D721Med (cell line): Measurements from ENCODE around the gene EGFLAM.

ENCODE experiments used
- DNase-seq: peaks from one replicate; pipeline ENCODE4 v3.0.0; 2011; ENCODE audit warnings: low spot score; ENCODE audit not compliant: insufficient read length
- FAIRE-seq: peaks from 2 replicates; lab custom pipeline; 2011; peaks lifted over from hg19 to GRCh38; lab: Jason Lieb, UNC
- TF ChIP-seq, protein P1 (sequence below): IDR thresholded peaks from 2 replicates; pipeline ENCODE4 v1.5.1; 2012; ENCODE audit warnings: mild to moderate bottlenecking, control low read depth; ENCODE audit not compliant: insufficient read depth; ENCODE audit errors: missing control alignments

EGFLAM gene

DNA sequence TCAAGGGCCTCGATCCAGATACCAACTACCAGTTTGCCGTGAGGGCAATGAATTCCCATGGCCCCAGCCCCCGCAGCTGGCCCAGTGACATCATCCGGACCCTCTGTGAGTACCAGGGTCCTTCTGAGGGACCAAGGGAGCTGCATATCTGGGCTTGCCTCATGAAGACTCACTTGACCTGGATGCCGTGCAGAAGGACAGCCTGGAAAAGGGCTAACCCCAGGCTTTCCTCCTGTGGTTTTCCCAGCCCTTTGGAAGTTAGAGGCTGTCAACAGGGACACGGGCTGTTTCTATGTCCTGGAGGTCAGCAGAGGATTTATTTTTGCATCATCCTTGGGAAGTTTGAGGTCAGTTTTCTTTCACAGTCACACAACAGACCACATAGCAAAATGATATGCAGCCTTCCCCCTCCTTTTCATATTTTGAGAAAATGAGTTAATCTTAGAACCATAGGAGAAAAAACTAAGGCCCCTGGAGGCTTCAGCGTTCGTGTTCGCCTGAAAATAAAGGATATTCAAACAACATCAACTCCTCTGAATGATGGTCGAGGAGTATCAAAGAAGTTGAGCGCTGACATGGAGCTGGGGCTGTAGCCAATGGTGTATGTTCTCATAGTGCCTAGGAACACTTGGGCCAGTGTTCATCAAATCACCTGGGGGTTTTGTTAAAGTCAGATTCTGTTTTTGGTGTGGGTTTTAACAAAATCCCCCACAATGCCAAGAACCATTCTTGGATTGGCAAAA lies 112.2 kb downstream of the EGFLAM start:
- TF ChIP-seq, protein P1, sequence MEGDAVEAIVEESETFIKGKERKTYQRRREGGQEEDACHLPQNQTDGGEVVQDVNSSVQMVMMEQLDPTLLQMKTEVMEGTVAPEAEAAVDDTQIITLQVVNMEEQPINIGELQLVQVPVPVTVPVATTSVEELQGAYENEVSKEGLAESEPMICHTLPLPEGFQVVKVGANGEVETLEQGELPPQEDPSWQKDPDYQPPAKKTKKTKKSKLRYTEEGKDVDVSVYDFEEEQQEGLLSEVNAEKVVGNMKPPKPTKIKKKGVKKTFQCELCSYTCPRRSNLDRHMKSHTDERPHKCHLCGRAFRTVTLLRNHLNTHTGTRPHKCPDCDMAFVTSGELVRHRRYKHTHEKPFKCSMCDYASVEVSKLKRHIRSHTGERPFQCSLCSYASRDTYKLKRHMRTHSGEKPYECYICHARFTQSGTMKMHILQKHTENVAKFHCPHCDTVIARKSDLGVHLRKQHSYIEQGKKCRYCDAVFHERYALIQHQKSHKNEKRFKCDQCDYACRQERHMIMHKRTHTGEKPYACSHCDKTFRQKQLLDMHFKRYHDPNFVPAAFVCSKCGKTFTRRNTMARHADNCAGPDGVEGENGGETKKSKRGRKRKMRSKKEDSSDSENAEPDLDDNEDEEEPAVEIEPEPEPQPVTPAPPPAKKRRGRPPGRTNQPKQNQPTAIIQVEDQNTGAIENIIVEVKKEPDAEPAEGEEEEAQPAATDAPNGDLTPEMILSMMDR = no peak
- DNase-seq (no peak), FAIRE-seq (no peak)

DNA sequence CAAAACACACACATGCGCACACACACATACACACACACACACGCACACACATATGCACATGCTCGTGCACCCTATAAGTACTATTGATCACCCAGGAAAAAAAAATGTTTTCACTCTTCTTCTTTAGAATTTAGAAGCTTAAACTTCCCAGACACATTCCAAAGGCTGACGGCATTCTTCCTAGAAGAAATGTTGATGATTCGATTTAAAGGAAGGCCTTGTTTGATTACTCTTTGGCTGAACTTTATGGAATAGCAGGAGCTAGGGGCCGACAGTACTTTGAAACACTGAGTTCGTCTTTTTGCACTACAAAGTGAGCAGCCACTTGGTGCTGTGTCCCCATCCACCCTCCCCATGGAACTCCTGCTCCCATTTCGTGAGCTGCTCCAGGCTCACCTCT lies 113.2 kb downstream of the EGFLAM start:
- no peak for FAIRE-seq

DNA sequence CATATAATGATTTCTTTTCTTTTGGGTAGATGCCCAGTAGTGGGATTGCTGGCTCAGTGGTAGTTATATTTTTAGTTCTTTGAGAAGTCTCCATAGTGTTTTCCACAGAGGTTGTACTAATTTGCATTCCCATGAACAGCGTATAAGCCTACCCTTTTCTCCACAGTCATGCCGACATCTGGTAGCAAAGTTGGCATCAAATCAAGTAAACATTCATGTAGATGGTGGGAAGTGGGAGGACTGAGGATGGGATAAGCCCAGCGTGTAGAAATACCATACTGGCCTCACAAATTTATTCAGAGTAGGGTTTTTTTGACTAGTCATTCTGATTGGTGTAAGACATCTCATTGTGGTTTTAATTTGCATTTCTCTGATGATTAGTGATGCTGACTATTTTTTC lies 115.4 kb downstream of the EGFLAM start:
- DNase-seq (no peak), FAIRE-seq (no peak)
- TF ChIP-seq, protein P1 = no peak

More for the DNA sequence above, 113.2 kb downstream of the EGFLAM start:
- no peak for DNase-seq
- TF ChIP-seq, protein P1 = no peak

DNA sequence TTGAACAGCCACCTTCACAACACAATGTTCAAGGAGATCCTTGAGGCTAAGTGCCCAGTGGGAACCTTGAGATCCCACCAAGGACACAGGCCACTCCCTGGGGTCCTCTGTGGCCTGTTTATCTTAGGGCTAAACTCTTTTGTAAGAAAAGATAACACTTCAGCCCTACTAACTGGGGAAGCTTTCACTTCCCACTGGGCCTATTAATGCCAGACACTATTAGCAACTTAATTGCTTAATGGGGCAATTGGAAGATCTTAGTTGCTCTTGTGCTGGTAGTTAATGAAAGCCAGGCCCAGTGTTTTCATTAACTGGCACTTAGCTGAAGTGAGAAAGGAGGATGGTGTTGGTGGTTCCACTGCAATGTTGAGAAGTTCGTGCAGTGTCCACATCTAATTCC lies 117.1 kb downstream of the EGFLAM start:
- no peak for DNase-seq
- no peak for FAIRE-seq
- TF ChIP-seq, protein P1 = no peak

DNA sequence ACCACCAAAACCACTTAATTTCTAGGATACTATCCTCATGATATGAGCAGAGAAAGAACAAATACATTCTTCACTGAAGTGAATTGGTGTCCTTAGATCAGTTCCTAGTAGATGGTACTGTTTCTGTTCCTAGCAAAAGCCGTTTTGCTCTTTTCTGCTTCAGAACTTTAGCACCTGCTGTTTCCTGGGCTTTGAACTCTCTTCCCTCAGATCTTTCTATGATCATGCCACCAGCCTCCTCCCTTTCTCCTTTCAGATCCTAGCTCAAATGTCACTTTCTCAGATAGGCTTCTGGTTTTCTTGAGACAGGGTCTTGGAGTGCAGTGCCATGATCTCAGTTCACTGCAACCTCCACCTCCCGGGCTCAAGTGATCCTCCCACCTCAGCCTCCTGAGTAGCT lies 118.0 kb downstream of the EGFLAM start:
- FAIRE-seq (no peak), DNase-seq (no peak)
- TF ChIP-seq, protein P1 = no peak

DNA sequence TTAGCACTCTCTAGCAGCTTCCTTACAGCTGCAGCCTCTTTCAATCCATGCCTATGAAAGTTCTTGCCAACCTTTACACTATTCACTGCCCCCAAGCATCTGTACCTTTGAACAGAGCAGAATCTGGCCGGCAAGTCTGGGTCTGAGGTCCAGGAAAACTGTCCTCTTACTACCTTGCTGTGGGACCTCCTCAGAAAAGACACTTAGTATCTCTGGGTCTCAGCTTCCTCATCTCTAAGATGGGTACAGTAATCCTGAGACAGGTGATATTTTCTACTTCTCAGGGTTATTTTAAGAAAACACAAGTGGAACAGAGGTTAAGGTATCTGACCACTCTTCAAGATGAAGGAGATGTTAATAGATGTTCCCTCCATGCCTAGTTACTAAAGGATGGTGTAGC lies 120.2 kb downstream of the EGFLAM start:
- TF ChIP-seq, protein P1 = no peak

DNA sequence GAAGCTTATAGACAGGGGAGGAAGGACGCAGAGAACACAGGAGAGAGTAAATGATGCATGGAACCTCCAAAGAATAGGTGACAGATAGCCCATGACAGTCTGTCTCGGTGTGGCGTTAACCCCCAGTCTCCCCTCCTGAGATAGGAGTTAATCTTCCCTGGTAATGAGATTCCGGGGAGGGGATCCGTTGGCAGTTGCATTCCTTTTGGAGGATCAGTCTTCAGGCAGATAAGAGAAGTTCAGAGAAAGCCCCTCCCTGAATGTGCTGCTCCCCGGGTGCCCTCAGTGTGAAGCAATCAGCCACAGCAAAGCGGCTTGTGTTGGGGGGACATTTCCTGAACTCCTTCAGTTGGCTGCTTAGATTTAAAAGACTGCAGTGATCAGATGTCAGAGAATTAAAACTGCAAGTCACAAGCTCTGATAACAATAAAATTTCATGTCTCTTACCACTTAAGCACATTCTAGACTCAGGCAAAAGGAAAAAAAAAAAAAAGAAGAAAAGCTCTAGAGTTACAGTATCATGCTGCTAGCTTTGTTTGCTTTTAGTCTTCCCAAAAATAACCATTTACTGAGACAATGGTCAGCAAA lies 121.1 kb downstream of the EGFLAM start:
- no peak for DNase-seq
- TF ChIP-seq, protein P1 = no peak
- no peak for FAIRE-seq

More for the DNA sequence above, 120.2 kb downstream of the EGFLAM start:
- FAIRE-seq (no peak), DNase-seq (no peak)
